Erythroblast (primary cell): ENCODE data around the gene BOC.

Experiments used
- GATA1 ChIP-seq: IDR thresholded peaks from 2 replicates; pipeline ENCODE4 v1.6.1; 2011; ENCODE audit warnings: low read depth, mild to moderate bottlenecking, control low read depth, low read length, moderate library complexity
- POLR2A ChIP-seq: IDR thresholded peaks from 2 replicates; pipeline ENCODE4 v1.6.1; 2011; ENCODE audit warnings: mild to moderate bottlenecking, low read length

DNA sequence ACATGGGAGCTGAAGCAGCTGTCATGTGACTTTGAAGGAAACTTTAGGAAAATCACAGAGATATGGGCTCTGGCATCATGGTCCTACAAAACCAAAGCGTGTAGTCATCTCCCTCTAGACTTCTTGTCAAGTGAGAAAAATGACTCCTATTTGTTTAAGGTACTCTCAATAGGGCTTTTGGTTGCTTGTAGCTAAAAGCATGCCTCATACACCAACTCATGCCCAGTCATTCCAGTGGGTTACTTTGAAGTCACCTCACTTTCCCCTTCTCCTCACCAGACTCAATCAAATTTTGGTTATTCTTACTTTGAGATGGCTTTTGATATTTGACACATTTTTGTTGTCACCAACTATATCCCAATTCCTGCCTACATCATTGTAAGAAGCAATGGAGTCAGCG, 81.6 kb downstream of the BOC start:
- TF ChIP-seq POLR2A: no peak
- TF ChIP-seq GATA1: no peak
